Vagina (tissue), 2 donors: ENCODE measurements around the gene NFYA. TPM values are rescaled to one million over a fixed set of nuclear protein-coding genes. Genes with fewer than 3 reads are reported as not detected.

Source experiments
- DNase-seq, 2 donors: peaks; one replicate each; pipeline ENCODE4 v3.0.0-alpha.2; 2017; ENCODE audit errors: extremely low spot score in 2 of 2
- H3K27ac ChIP-seq: fragments of 200-600 bp; sonication (generic); one replicate; pipeline ENCODE4 v1.5.1; 2019
- H3K27me3 ChIP-seq: fragments of 200-600 bp; sonication (generic); one replicate; pipeline ENCODE4 v1.5.1; 2019
- H3K36me3 ChIP-seq, 2 donors: fragments of 200-600 bp; sonication (generic); one replicate each; pipeline ENCODE4 v1.5.1; 2017 to 2019
- H3K4me1 ChIP-seq: fragments of 200-600 bp; sonication (generic); one replicate; pipeline ENCODE4 v1.5.1; 2019
- H3K4me3 ChIP-seq, 2 donors: fragments of 200-600 bp; sonication (generic); 1 replicate in 1 of 2; 2 replicates in 1 of 2; pipeline ENCODE4 v1.5.1; 2016 to 2019
- H3K9me3 ChIP-seq: fragments of 200-600 bp; sonication (generic); one replicate; pipeline ENCODE4 v1.5.1; 2019
- POLR2A ChIP-seq, 2 donors: fragments of 450-650 bp; IDR thresholded peaks; one replicate each; pipeline ENCODE4 v1.6.1; 2017; ENCODE audit warnings: antibody characterized with exemption in 2 of 2, mild to moderate bottlenecking in 2 of 2, moderate library complexity in 2 of 2
- POLR2AphosphoS5 ChIP-seq, 2 donors: sonication (generic); formaldehyde crosslinking; IDR thresholded peaks; one replicate each; pipeline ENCODE4 v1.9.0; 2017; ENCODE audit warnings: antibody characterized with exemption in 2 of 2, mild to moderate bottlenecking in 2 of 2, low read depth in 1 of 2; ENCODE audit not compliant: insufficient read depth in 1 of 2
- intact Hi-C: fragments of 100-400 bp; cut with DNase I; formaldehyde crosslinking; loops from one replicate; pipeline ENCODE4 v1.15.1; 2023
- total RNA-seq: library from RNA; depleted of rRNA; stranded (reverse); fragments of >200 nt; gene quantifications from one replicate; pipeline ENCODE4 v1.2.3, GENCODE V29; 2016
- TF ChIP-seq, protein P1 (sequence below), 3 experiments: fragments of 450-650 bp in 2 of 3; fragments of 200-600 bp in 1 of 3; sonication (generic) in 1 of 3; IDR thresholded peaks; one replicate each; pipeline ENCODE4 v1.5.1; 2017 to 2019; ENCODE audit warnings: antibody characterized with exemption in 3 of 3, mild to moderate bottlenecking in 2 of 3, moderate library complexity in 2 of 3

Gene NFYA
- total RNA-seq, 1 donor from 2014 or later, result 22.8 TPM

DNA sequence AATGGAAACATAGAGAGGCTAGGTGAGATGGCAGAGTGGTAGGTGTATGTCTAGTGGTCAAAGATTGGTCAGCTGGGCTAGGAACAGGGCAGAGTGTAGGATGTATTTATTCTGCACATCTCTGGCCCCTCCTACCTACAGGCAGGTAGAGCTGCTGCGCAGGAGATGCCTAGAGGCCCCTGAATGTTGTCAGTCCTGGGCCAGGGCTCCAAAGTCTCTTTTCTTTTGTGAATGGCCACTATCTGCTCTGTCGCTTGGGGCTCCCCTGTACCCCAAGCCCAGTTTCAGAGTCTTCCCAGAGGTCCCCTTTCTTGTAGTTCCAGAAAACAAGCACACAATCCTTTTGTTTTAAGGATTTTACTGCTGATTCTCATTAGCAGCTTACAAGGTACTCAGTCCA lies 25.5 kb upstream of the NFYA start:
- Histone ChIP-seq H3K4me3 (no peak overlapping the region), H3K4me1 (no peaks in the 10 kb centered on the region), H3K9me3 (no peaks in the 10 kb centered on the region), H3K36me3 (no peaks in the 10 kb centered on the region), H3K27ac (no peak overlapping the region), H3K27me3 (no peaks in the 10 kb centered on the region)
- intact Hi-C loops, result no loop called here
- TF ChIP-seq, protein P1, sequence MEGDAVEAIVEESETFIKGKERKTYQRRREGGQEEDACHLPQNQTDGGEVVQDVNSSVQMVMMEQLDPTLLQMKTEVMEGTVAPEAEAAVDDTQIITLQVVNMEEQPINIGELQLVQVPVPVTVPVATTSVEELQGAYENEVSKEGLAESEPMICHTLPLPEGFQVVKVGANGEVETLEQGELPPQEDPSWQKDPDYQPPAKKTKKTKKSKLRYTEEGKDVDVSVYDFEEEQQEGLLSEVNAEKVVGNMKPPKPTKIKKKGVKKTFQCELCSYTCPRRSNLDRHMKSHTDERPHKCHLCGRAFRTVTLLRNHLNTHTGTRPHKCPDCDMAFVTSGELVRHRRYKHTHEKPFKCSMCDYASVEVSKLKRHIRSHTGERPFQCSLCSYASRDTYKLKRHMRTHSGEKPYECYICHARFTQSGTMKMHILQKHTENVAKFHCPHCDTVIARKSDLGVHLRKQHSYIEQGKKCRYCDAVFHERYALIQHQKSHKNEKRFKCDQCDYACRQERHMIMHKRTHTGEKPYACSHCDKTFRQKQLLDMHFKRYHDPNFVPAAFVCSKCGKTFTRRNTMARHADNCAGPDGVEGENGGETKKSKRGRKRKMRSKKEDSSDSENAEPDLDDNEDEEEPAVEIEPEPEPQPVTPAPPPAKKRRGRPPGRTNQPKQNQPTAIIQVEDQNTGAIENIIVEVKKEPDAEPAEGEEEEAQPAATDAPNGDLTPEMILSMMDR (IDR thresholded peaks at IDR 0.05), result no peak
- TF ChIP-seq POLR2AphosphoS5 (IDR thresholded peaks at IDR 0.05; ENCODE audit: insufficient read depth in 1 of 2, low read depth in 1 of 2) (no peak), POLR2A (IDR thresholded peaks at IDR 0.05) (no peak)
- no peak for DNase-seq

DNA sequence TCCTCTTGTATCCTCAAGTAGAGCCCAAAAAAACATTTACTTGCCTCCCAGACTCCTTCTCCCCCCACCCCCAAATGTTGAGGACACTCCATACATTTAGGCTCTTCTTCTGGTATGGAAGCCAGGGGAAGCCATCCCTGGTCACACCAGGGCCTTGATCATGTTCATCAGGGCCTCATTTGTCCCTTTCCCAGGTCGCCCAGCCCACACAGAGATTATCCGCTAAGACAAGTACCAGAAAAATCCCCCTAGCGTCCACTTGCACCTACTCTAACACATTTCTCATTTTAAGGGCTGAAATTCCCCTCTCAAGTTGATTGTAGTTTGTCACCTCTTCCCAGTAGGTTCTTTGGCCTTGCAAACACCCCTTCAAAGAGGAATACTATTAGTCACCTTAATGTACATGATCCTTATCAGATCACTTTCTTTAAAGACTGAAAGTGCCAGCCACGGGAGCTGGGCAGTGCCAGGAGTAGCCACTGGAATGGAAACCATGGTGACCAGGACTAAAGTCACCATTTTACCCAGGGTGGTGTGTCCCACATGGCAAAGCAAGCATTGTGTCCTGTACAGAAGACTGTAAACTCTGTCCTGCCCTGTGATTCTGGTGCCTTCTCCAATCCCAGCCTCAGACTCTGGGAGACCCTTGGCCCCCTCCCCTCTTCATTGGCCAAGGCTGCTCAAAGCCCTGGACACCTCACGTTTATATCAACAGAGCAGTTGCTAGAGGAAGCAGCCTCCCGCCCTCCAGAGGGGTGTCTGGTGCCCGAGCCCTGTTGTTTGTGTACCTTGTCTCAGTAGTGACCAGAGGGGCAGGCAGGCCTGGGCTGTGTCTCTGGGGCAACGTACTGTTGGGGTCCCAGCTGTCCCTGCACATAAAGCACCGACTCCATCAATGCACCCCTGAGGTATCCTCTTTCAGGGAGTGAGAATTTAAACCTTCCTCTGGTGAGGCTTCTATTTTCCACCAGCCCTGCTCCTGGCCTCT lies 24.7 kb upstream of the NFYA start:
- intact Hi-C loops, result no loop called here
- Histone ChIP-seq H3K9me3 (no peaks in the 10 kb centered on the region), H3K27me3 (no peaks in the 10 kb centered on the region), H3K4me3 (no peak overlapping the region), H3K36me3 (no peaks in the 10 kb centered on the region), H3K4me1 (no peaks in the 10 kb centered on the region), H3K27ac (no peak overlapping the region)
- no peak for TF ChIP-seq POLR2A (IDR thresholded peaks at IDR 0.05)
- TF ChIP-seq, protein P1 (IDR thresholded peaks at IDR 0.05), result no peak
- TF ChIP-seq POLR2AphosphoS5 (IDR thresholded peaks at IDR 0.05; ENCODE audit: insufficient read depth in 1 of 2, low read depth in 1 of 2), result no peak
- DNase-seq, result no peak

DNA sequence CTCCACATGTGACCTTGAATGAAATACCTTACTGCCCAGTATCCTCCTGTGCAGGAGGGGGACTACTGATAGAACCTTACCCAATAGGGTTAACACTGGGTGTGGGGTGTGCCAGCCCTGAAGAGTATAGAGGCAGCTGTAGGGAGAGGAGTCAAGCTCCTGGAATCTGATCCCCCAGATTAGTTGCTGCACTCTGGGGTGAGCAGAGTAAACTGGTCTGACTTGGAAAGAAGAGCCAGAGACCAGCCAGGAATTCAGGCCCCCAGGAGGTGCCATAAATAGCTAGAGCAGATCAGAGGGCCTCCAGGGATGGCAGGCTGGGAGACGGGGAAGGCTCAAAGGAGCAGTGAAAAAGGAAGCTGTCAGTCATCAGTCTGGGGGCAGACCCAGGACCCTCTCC lies 23.3 kb upstream of the NFYA start:
- no peaks in the 10 kb centered on the region for H3K9me3 ChIP-seq
- no peaks in the 10 kb centered on the region for H3K27me3 ChIP-seq
- H3K4me1 ChIP-seq, result no peaks in the 10 kb centered on the region
- no peak overlapping the region for H3K4me3 ChIP-seq
- DNase-seq, result no peak
- H3K36me3 ChIP-seq, result no peaks in the 10 kb centered on the region
- intact Hi-C loops, result no loop called here
- no peak overlapping the region for H3K27ac ChIP-seq
- no peak for TF ChIP-seq POLR2AphosphoS5 (IDR thresholded peaks at IDR 0.05; ENCODE audit: insufficient read depth in 1 of 2, low read depth in 1 of 2)
- no peak for TF ChIP-seq POLR2A (IDR thresholded peaks at IDR 0.05)
- TF ChIP-seq, protein P1 (IDR thresholded peaks at IDR 0.05), result no peak

DNA sequence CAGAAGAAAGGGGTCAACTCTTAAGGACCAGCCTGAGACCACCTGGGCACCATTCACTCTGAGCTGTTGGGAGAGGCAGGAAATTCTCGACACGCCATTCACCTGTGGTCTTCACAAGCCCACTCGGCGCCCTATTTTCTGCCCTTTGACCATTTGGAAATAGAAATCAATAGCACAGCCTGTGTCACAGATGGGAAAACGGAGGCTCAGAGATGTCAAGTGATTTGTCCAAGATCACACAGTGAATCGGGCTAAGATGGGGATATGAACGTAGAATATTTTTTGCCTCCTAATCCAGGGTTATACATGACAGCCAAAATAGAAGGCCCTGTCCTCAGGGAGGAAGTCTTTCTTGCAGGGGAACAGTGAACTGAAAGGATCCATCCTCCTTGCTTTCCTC lies 22.8 kb upstream of the NFYA start:
- H3K27ac ChIP-seq, result no peak overlapping the region
- TF ChIP-seq POLR2A (IDR thresholded peaks at IDR 0.05) (no peak), POLR2AphosphoS5 (IDR thresholded peaks at IDR 0.05; ENCODE audit: insufficient read depth in 1 of 2, low read depth in 1 of 2) (no peak)
- TF ChIP-seq, protein P1 (IDR thresholded peaks at IDR 0.05), result no peak
- H3K36me3 ChIP-seq, result no peaks in the 10 kb centered on the region
- no peaks in the 10 kb centered on the region for H3K9me3 ChIP-seq
- no peaks in the 10 kb centered on the region for H3K4me1 ChIP-seq
- intact Hi-C loops, result no loop called here
- no peaks in the 10 kb centered on the region for H3K27me3 ChIP-seq
- no peak for DNase-seq
- no peak overlapping the region for H3K4me3 ChIP-seq

DNA sequence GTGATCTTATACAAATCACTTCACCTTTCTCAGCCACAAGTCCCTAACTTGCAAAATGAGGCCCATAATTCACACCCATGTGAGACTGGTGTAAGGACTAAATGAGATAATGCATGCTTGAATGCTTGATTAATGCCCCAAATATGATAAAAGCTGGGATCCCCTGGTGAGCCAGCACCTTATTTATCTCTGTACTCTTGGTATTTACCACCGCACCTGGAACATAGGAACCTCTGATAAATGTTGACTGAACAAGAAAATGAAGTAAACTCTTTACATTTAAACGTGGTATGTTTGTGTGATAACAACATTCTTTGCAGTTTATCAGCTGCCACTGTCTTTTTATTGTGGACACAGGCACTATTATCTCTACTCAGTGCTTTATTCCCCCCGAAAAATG lies 22.2 kb upstream of the NFYA start:
- Histone ChIP-seq H3K9me3 (no peaks in the 10 kb centered on the region), H3K27me3 (no peaks in the 10 kb centered on the region), H3K4me3 (no peak overlapping the region), H3K27ac (no peak overlapping the region), H3K4me1 (no peaks in the 10 kb centered on the region), H3K36me3 (no peaks in the 10 kb centered on the region)
- intact Hi-C loops, result no loop called here
- no peak for DNase-seq
- TF ChIP-seq POLR2AphosphoS5 (IDR thresholded peaks at IDR 0.05; ENCODE audit: insufficient read depth in 1 of 2, low read depth in 1 of 2) (no peak), POLR2A (IDR thresholded peaks at IDR 0.05) (no peak)
- TF ChIP-seq, protein P1 (IDR thresholded peaks at IDR 0.05), result no peak
